GM21619 (cell line): ENCODE results near the gene SRF.

Experiments used
- ATAC-seq: cut with Tn5 transposase; IDR thresholded peaks from one replicate; pipeline ENCODE4 v1.9.1; 2021; ENCODE audit not compliant: unreplicated experiment

Gene SRF

GRCh38 chr6:43181621-43181941, 10.5 kb downstream of the SRF start:
- peak; percentile 7 for ATAC-seq

GRCh38 chr6:43181942-43182860, 11.1 kb downstream of the SRF start, which contains the start of gene CUL9:
Gene CUL9, plus strand, starts transcription at chr6:43182196. Its CDS starts 2,115 bp downstream, at chr6:43184311.
- peak; percentile 96 for ATAC-seq

DNA sequence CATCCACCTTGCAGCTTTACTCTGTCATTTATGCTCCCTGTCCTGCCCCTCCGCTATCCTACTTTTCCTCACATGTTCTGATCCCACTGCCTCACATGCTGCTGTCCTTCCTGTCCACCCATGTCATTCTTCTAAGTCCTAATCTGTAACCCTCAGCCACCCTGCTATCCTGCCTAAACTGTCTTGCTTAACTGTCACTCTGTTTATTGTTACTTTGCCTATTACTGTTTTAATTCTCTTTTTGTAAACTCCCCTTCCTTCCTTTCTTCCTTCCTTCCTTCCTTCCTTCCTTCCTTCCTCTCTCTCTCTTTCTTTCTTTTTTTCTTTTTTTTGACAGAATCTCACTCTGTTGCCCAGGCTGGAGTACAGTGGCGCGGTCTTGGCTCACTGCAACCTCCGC, 12.4 kb downstream of the SRF start:
- no peak for ATAC-seq

DNA sequence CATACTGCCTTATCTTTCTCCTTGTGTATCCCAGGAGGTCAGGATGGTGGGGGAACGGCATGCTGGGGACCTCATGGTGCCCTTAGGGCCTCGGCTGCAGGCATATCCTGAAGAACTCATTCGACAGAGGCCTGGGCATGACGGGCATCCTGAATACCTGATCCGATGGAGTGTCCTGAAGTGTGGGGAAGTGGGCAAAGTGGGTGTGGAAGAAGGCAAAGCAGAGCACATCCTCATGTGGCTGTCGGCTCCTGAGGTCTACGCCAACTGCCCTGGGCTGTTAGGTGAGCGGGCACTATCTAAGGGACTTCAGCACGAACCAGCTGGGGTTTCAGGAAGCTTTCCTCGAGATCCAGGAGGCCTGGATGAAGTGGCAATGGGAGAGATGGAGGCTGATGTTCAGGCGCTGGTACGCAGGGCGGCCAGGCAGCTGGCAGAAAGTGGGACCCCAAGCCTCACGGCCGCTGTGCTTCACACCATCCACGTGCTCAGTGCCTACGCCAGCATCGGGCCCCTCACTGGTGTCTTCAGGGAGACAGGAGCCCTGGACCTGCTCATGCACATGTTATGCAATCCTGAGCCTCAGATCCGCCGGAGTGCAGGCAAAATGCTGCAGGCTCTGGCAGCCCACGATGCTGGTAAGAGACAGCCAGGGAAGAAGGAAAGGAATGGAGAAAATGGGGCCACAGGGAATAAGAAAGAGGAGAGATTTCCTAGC, 13.4 kb downstream of the SRF start:
- no peak for ATAC-seq

GRCh38 chr6:43185391-43185985, 14.4 kb downstream of the SRF start:
- no peak for ATAC-seq

GRCh38 chr6:43186019-43186418, 14.9 kb downstream of the SRF start:
- no peak for ATAC-seq

- no peak for ATAC-seq
Observed at GRCh38 chr6:43186706-43187105, 15.6 kb downstream of the SRF start.

GRCh38 chr6:43187821-43188220, 16.8 kb downstream of the SRF start:
- ATAC-seq: no peak

- ATAC-seq: no peak
Observed at GRCh38 chr6:43188426-43188825, 17.4 kb downstream of the SRF start.

DNA sequence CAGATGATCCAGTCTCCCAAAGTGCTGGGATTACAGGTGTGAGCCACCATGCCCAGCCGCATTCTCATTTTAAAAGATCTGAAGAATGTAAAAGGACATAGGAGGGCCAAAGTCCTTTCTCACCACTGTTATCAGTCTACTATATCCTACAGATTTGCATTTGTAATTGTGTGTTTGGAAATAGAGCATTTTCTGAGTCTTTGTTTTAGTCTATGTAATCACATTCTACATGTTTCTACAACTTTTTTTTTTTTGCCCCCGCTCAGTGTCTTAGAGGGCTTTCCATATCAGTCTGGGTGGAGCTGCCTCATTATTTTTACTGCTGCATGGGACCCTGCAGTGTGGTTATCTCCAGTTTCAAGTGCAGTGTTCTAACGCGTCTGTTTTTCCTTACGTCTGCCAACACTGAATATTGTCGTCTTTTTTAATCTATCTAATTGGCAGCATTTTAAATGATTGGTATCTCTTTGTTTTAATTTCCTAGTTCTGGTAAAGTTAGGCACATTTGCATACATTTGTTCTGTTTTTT, 18.8 kb downstream of the SRF start:
- no peak for ATAC-seq

GRCh38 chr6:43192911-43193310, 21.8 kb downstream of the SRF start:
- no peak for ATAC-seq

- ATAC-seq: no peak
Observed at GRCh38 chr6:43193929-43194328, 22.9 kb downstream of the SRF start.

DNA sequence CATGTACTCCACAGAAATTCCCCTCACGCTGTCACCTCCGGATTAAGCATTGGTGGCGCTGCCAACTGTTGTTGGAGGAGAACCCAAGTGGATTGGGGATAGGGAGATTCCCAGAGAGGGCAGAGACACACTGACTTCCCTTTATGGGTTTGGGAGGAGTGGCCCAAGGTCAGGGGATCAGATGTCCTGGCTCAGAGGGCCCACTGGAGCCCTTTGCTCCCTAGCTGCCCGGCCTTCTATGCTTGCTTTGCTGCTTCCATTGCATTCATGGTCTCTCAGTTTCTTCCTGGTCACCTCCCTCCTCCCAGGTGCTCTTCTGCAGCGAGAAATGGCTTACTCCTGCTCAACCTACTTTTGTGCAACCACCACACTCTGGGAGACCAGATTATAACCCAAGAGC, 25.3 kb downstream of the SRF start:
- ATAC-seq: no peak

DNA sequence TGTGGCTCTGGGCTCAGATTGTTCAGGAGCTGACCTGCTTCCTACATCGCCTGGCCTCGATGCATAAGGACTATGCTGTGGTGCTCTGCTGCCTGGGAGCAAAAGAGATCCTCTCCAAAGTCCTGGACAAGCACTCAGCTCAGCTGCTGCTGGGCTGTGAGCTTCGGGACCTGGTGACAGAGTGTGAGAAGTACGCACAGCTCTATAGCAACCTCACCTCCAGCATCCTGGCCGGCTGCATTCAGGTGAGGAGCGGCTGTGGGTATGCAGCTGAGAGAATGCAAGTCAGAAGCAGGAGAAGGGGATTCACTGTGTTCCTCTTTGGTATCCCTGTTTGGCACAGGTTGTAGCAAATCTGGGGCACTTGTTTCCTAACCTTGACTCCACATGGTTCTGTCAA, 28.8 kb downstream of the SRF start:
- no peak for ATAC-seq

DNA sequence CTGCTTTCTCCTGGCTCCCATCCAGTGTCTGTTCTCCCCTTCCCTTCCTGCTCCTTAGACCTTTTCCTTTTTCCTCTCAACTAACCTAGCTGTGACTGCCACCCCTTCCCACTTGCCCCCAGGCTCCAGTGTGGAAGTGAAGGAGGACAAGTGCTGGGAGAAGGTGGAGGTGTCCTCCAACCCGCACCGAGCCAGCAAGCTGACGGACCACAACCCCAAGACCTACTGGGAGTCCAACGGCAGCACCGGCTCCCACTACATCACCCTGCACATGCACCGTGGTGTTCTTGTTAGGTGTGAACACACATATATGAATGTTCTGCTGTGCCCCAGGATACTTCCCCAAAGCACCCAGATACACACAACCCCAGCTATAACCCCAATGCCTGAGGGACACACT, 29.5 kb downstream of the SRF start:
- no peak for ATAC-seq

- no peak for ATAC-seq
Observed at GRCh38 chr6:43202451-43202850, 31.4 kb downstream of the SRF start.

GRCh38 chr6:43203029-43203717, 32.1 kb downstream of the SRF start:
- no peak for ATAC-seq

DNA sequence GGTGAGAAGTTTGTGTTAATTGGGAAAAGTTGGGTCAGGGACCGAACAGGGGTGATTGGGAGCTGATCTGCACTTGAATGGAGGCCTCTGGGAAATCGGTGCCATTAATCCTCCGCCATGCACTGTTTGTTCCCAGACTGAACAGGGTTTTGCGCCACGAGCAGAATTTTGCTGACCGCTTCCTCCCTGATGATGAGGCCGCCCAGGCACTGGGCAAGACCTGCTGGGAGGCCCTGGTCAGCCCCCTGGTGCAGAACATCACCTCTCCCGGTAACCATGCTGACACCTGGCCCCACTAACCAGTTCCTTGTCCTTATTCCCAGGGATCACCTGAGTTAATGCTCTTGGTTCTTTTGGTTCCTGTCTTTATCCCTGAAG, 32.6 kb downstream of the SRF start:
- no peak for ATAC-seq

DNA sequence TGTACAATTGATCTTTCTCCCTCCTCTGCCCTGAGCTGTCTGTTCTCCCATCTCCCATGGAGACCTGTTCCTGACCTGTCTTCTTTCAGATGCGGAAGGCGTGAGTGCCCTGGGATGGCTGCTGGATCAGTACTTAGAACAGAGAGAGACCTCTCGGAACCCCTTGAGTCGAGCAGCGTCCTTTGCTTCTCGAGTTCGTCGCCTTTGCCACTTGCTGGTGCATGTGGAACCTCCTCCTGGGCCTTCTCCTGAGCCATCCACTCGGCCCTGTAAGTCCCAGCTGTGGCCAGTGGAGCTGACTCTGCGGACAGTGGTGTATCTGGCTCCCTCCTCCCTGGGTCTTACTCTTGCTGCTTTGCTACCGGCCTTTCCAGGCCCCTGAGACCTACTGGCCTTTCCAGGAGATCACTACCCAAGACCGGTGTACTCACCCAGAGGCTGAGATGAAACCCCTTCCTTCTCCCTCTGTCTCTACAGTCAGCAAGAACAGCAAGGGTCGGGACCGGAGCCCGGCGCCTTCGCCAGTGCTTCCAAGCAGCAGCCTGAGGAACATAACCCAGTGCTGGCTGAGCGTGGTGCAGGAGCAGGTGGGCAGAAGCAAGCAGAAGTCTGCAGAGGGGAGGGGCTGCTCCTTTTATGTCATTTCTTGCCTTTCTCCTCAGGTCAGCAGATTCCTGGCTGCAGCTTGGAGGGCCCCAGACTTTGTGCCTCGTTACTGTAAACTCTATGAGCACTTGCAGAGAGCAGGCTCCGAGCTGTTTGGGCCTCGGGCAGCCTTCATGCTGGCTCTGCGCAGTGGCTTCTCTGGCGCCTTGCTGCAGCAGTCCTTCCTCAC, 33.4 kb downstream of the SRF start:
- ATAC-seq: no peak

DNA sequence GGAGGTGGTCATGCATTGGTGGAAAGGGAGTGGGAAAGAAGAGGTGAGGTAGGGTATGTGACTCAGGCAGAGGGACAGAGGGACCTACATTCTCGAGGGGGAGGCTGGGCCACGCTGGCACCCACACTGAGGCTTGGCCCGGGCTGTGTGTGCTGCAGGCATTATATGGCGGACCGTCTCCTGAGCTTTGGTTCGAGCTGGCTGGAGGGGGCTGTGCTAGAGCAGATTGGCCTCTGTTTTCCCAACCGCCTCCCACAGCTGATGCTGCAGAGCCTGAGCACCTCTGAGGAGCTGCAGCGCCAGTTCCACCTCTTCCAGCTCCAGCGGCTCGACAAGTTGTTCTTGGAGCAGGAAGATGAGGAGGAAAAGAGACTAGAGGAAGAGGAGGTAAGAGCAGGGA, 34.8 kb downstream of the SRF start:
- ATAC-seq: no peak
